GM12864 (cell line): Measurements from ENCODE around the gene NTN3.

Source experiments
- DNase-seq: peaks from one replicate; pipeline ENCODE4 v3.0.0-alpha.2; 2011; ENCODE audit warnings: low read depth
- H3K4me3 ChIP-seq: 2 replicates; pipeline ENCODE4 v1.5.1; 2011; ENCODE audit warnings: mild to moderate bottlenecking, low read depth, low read length, control low read depth
- TF ChIP-seq, protein P1 (sequence below): IDR thresholded peaks from 2 replicates; pipeline ENCODE4 v1.5.1; 2011; ENCODE audit warnings: low read depth, mild to moderate bottlenecking, moderate library complexity, low read length, control low read depth, inconsistent platforms; ENCODE audit errors: missing control alignments

The NTN3 gene

DNA sequence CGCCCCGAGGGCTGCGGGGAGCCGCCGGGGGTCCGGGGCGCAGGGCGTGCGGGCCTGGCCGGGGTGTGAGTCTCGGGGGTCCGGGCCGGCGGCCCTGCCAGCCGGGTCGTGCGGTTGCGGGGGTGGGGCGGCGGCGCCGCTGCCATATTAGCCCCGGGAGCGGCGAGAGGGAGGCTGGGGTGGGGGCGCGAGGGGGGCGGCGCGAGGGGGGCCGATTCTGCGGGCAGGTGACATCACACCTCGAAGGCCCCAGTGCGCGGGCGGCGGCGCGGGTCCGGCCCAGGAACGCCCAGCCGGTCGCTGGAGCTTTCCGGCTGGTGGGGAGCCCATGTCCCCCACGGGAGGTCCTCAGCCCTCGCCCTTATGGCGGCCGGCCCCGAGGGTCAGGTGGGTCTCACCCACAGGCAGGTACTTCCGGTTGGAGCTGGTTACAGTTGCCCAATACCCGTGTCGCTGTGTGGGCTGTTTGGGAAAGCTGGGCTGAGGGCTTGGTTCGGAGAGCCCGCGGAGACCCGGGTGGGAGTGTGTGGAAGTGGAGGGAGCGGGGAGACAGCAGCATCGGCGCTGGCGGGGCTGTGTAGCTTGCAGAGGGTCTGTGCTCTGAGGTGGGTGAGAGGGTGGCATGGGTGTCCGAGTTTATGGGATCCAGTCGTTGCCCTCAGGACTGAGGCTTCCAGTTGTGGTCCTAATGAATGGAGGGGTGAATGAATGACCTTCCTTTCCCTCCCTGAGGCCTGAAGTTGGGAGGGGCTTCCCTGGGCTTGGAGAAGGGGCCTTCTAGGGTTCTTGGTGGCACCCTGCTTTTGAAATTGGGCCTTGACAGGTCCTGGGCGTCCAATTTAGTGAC is 43.5 kb downstream of the NTN3 start:
- no peak for DNase-seq
- peak overlapping the region; percentile 60 for H3K4me3 ChIP-seq
- TF ChIP-seq, protein P1, sequence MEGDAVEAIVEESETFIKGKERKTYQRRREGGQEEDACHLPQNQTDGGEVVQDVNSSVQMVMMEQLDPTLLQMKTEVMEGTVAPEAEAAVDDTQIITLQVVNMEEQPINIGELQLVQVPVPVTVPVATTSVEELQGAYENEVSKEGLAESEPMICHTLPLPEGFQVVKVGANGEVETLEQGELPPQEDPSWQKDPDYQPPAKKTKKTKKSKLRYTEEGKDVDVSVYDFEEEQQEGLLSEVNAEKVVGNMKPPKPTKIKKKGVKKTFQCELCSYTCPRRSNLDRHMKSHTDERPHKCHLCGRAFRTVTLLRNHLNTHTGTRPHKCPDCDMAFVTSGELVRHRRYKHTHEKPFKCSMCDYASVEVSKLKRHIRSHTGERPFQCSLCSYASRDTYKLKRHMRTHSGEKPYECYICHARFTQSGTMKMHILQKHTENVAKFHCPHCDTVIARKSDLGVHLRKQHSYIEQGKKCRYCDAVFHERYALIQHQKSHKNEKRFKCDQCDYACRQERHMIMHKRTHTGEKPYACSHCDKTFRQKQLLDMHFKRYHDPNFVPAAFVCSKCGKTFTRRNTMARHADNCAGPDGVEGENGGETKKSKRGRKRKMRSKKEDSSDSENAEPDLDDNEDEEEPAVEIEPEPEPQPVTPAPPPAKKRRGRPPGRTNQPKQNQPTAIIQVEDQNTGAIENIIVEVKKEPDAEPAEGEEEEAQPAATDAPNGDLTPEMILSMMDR: no peak

DNA sequence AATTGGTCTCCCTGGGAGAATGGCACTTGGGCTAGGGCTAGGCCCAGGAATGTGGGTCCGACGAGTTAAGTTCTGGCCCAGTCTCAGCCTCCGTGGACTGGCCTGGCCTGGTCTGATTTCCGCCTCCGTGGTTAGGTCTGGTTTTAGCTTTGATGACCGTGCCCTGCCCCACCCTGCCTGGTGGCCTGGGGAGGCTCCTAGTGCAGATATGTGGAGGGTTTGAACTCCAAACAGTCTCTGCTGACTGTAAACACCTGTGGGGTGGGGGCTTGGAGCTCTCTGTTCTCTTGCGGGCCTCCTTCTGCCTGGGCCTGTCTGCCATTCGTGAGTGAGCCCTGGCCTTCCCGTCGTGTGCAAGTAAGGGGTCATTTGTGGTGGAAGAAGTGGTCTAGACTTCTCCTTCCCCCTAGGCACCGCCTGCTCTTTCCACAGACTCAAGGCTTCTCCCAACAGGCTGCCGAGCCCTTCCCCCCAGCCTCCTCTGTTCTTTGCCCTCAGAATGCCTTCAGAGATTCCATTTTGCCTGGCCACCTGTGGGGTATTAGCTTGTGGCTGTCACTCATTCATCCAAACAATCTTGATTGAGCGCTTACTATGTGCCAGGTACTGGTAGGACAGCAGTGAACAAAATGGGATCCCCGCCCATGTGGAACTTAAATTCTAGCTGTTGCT is 44.2 kb downstream of the NTN3 start:
- DNase-seq: no peak
- TF ChIP-seq, protein P1: no peak
- H3K4me3 ChIP-seq: peak overlapping the region; percentile 60

- no peak overlapping the region for H3K4me3 ChIP-seq
- TF ChIP-seq, protein P1: no peak
- DNase-seq: no peak
Observed at GRCh38 chr16:2516391-2517240, 45.5 kb downstream of the NTN3 start.

DNA sequence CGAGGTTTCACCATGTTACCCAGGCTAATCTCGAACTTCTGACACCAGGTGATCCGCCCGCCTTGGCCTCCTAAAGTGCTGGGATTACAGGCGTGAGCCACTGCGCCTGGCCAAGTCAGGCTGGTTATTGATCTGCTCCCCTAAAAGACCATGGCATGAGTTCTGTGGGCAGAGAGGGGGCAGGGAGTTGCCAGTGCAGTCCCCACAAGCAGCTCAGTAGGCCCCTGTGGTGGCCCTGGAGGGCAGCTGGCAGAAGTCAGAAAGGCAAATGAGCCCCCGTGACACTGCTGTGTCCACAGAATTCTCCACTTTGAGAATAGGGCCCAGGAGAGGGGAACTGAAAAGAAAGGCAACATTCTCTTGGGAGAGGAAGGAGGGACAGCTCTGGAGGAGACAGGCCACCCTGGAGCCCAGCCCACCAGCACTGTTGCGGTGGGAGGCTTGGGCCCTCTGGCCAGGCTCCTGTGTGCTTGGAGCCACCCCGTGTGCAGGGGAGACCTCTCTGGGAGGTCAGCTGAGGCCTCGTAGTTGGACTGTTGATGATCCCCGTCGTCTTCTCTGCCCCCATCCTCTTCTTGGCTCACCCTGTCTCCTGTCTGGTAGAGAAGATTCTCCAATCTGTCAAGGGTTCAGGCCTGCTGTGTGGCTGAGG is 47.0 kb downstream of the NTN3 start:
- TF ChIP-seq, protein P1: no peak
- no peak overlapping the region for H3K4me3 ChIP-seq
- no peak for DNase-seq

GRCh38 chr16:2518823-2519710 is 48.0 kb downstream of the NTN3 start:
- TF ChIP-seq, protein P1: no peak
- no peak overlapping the region for H3K4me3 ChIP-seq
- no peak for DNase-seq
